NCI-H748 treated with DMSO at 0.1 percent for 48 hours (cell line): ENCODE results near the gene PLAAT5.

Experiments used
- DNase-seq: peaks from one replicate; lab custom pipeline; 2025; lab: John Stamatoyannopoulos, UW

Gene PLAAT5

DNA sequence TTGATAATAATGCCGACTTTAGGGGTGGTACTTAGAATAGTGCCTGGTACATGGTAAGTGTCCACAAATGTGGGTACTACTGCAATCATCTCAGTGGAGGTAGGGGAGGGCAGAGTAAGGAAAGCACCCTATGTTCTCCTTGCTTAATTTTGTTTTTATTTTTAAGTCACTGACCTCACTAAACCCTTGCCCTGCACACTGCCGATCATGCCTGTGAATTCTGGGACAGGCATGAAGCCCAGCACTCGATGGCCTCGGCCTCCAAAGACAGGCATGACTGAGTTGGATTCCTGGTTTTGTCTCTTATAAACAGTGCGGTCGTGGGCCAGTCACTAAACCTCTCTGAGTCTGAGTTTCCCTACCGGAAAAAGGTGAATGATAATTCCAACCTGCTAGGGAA is 21.8 kb upstream of the PLAAT5 start:
- DNase-seq = no peak

DNA sequence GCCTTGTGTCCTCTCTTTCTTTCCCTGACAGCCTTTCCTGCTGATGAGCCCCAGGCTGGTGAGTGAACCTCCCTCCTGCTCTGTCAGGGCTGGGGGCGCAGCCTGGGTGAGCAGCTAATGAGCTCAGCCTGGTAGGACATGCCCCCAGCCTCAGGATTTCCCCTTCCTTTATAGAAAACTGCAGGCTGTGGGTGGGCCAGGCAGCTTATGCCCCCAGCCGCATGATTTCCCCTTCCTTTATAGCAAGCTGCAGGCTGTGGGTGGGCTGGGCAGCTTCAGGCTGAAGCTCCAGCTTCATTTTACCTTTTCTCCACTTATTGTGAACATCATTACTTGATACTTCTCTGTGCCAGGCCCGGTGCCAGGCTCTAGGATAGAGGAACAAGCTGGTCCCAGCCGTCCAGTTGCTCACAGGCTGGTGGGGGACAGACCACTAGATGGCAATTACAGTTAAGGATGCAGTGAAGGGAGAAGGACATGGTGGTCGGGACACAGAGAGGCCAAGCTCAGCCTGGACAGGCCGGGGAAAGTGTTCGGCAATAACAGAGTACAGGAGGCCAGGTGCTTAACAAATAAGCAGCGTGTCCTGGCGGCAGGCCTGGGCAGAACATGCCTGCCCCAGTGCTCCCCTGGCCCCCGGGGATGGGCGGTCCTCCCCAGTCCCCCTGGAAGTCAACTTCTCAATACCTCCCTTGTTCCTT is 20.2 kb upstream of the PLAAT5 start:
- no peak for DNase-seq

DNA sequence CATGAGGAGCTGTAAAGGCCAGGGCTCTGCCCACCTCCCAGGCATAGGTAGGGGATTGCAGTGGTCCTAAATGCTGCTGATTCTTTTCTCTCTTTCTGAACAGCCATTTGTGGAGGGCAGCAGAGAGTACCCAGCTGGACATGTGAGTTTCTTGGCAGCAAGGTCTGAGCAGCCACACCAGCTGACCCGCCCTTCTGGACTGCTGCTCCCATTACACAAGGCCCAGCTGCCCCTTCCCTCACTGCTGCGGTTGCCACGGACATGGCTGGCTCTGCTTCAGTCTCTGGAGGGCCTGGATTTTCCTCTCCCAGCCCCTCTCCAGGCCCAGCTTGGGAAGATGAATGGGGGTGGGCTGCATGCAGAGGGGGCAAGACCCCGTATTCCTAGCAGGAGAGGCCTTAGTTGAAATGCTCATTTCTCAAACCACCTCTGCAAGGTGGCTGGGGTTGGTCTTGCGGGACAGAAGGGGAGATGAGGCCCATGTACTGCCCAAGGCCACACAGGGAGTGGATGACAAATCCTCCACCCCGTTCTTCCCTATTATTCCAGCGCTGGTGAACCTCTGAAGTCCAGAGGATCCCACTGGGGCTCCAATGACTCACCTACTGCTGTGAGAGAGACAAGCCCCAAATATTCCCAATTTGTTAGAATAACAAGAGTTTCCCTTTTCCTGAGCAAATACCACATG is 19.5 kb upstream of the PLAAT5 start:
- no peak for DNase-seq

DNA sequence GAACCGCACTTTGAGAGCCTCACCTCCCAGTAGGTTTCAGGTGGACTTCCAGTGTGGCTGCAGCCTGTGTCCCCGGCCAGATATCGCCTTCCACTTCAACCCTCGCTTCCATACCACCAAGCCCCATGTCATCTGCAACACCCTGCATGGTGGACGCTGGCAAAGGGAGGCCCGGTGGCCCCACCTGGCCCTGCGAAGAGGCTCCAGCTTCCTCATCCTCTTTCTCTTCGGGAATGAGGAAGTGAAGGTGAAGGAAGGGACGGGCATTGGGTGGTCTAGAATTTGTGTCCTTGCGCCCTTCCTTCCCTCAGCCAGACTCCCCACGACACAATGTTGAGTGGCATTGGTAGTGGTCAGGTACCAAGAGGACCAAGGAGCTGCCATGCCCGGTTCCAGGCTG is 17.8 kb upstream of the PLAAT5 start:
- no peak for DNase-seq

DNA sequence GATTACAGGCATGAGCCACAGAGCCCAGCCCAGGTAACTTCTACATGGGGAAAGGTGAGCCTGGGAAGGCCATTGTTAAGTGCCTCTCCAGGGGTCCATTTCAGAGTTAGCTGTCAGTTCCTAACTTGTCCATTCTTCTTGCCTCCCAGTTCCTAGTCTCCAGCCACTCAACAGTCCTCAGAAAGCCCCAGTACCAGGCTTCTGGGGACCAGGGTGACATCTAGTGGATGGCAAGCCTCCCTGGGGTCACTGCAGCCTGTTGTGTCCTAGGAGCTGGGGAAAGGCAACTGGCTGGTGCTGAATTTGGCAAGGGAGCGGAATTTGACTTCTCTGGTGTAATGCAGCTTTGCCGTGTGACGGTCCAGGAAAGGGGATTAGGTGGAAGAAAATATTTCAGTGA is 17.0 kb upstream of the PLAAT5 start:
- no peak for DNase-seq

DNA sequence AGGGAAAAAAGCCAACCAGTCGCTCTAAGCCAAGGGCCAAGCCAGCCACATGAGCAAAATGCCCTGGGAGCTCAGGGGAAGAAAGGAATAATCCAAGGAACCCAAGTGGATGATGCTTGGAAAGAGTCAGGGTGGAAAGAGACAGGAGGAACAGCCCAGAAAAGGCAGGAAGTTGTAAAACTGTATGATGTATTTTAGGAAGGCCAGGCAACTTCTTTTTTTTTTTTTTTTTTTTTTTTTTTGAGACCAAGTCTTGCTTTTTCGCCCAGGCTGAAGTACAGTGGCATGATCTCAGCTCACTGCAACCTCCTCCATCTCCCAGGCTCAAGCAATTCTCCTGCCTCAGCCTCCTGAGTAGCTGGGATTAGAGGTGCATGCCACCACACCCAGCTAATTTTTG is 16.5 kb upstream of the PLAAT5 start:
- no peak for DNase-seq

DNA sequence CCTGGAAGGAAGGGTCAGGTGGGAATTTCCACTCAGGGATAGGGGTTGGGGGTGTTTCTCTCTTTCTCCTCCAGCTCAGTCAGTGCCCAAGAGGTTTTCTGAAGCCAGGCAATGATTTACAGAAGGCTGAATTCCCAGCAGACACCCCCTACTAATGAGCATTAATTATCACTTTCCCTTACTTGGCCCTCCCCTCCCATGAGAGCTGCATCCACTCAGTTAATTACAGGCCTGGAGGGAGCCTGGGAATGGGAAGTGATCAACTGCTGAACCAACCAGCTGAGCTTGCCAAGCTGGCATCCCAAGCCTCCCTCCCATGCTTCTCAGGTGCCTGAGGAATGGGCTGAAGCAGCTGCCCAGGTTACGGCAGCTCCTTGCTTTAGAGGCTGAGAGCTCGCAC is 15.9 kb upstream of the PLAAT5 start:
- no peak for DNase-seq

DNA sequence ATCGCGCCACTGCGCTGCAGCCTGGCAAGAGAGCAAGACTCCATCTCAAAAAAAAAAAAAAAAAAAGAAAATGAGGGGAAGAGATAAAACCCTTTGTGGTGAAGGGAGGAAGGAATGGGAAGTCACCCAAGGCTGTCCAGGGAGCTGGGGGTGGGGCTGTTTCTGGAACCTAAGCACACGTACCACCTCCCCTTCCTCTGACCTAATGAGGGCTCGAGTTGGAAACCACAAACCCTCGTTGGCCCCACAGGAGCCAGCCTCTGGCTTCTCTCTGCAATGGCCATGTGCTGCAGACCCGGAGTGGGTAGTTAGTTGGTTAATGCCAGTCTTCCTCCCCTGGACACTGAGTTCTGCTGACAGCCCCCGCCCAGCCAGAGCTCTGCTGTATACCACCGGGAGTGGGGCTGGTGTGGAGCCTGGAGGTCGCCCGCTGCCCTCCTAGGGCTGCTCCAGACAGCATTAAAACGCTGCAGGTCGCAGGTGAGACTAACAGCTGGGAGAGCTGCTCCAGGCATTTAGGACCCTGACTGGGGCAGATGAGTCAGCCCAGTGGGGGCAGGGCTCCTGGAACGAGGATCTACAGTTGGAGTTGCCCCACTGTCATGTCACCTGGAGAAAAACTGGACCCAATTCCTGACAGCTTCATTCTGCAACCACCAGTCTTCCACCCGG is 15.0 kb upstream of the PLAAT5 start, which contains the start of gene LGALS12:
LGALS12 (plus strand) TSS at position 228 of the 672 bp plus-strand sequence; CDS start at position 603, 375 bp downstream.
- no peak for DNase-seq

DNA sequence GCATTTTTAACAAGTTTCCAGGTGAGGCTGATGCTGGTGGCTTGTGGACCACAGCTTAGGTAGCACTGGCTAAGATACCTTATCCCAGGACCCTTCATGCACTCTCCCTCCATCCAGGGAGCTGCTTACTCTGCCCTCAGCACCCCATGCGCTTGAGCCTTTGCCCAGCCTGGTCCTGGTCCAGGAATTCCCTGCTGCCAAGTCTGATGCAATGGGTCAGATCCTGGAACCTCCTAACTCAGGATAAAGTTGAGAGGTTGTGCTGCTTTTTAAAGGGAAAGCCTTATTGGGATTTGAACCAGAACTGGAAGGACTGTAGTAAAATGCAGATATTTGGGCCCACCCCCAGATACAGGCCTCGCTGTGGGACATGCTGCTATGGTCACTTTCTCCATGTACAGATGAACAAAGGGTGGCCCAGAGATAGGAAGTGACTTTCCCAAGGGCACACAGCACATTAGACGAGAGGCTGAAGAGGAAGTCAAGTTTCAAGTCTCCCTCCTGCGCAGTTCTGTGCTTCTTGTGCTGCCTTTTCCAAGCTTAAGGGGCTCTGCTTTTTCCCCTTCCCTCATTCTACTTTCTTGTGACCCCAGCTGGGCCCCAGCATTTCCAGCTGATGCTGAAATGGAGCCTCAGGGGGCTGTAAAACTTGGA is 14.1 kb upstream of the PLAAT5 start:
- no peak for DNase-seq

DNA sequence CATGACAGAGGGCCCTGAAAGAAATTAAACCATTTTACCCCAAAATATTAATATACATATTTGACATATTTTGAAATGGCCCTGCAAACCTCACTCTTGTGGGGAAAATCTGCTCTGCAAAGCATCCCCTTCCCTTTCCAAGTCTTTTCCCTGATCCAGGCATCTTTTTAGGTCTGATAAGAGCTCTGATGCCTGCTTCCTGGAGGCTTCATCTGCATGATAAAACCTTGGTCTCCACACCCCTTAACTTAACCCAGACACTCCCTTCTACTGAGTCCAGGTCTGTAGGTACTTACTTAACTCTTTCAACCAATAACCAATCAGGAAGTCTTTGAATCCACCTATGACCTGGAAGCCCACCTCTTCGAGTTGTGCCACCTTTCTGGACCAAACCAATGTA is 13.1 kb upstream of the PLAAT5 start:
- DNase-seq = no peak

DNA sequence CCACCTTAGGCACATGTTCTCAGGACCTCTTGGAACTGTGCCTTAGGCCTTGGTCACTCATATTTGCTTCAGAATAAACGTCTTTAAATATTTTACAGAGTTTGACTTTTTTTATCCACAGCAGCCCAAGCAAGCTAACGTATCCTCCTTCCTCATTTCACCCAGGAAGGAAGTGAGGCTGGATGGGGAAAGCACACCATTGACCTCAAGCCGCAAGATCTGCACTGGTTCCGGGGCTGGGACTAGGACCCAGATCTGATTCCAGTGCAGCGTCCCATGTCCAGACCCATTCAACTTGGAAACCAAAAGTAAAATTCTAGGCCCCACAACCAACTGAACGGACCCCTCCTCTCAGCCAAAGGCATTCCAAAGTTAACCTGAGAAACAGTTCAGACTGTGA is 12.5 kb upstream of the PLAAT5 start:
- no peak for DNase-seq

DNA sequence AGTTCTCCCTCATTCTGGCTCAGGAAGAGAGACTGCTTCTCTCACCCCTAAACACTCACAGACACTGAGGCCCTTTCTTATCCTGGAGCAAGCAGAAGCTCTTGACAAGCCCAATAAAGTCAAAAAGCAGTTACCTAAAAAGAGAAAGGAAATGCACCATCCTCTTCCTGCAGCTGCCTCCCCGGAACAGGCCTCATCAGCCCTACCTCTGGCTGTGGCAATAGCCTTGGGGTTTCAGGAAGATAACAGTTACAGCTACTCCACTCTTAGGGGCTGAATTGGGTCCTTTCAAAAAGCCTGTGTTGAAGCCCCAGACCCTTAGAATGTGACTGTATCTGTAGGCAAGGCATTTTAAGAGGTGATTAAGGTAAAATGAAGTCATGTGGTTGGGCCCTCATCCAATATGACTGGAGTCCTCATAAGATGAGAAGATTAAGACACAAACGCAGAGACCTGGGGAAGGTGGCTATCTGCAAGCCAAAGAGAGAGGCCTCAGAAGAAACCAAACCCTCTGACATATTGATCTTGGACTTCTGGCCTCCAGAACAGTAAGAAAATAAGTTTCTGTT is 11.4 kb upstream of the PLAAT5 start:
- no peak for DNase-seq

DNA sequence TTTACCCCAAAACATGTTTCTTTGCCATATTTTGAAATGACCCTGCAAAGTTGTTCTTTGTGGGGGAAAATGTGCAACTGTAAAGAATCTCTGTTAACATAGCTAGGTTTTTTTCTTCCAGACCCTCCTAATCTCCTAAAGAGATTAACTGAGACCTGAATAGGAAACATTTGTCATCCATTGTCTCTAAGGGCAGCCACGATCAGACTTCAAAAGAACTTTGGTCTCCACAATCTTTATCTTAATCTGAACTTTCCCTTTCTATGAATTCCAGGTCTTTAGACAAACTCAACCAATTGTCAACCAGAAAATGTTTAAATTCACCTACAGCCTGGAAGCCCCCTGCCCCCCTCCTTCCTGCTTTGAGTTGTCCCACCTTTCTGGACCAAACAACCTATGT is 10.3 kb upstream of the PLAAT5 start:
- DNase-seq = no peak

DNA sequence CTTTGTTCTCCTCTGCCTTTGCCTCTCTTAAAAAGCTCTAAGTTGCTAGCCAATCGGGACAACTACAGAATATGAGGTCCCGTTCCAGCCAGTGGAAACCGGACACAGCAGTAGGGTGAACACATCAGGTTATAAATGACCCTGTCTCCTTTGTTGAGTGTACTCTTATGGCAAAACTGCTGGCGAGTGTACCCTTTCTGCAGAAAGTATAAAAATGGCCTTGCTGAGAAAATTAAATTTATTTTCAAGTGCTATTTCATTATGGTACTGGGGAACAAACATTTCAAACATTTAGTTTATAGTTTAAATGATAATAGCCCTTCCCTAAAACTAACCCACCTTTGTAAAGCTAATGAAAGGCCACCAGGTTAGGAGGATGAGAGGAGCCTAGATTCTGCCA is 8.9 kb upstream of the PLAAT5 start:
- DNase-seq = no peak

DNA sequence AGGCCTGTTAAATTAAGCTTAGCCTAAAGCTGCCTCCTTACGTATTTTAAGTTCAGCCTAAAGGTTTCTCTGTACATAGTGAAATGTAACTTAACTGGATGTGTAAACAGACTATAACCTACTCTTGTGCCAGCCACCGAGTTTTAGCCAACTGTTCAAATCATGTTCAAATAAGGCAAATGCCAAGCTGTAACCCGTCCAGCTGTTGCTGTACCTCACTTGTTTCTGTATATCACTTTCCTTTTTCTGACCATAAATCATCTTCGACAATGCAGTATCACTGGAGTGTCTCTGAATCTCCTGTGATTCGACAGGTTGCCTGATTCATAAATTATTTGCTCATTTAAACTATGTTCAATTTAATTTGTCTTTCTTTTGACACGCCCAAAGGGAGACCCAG is 4.0 kb upstream of the PLAAT5 start:
- DNase-seq = no peak

DNA sequence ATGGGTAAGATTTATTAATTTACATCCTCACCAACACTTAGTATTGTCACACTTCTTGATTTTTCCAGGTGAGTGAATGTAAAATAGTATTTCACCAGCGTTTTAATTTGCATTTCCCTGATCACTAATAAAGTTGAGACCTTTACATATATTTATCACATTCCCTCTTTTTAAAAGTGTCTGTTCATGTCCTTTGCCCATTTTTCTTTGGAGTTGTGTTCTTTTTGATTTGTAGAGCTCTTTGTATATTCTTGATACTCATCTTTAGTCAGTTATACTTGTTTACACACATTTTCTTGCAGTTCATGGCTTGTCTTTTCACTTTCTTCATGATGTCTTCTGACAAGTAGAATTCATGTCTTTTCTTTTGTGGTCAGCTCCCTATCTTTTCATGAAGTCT is 2.2 kb upstream of the PLAAT5 start:
- DNase-seq = no peak

DNA sequence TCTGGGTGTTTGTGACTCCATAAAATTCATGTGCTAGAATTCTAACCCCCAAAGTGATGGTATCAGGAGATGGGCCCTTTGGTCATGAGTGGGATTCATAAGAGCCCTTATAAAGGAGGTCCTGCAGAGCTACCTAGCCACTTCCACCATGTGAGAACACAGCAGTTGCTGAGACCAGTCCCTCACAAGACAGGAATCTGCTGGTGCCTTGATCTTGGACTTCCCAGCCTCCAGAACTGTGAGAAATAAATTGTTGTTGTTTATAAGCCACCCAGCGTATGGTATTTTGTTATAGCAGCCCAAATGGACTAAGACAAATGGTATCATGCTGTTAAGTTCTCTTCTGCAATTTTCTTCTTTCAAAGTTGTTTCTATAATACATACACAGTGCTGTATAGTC is 1.5 kb upstream of the PLAAT5 start:
- no peak for DNase-seq

DNA sequence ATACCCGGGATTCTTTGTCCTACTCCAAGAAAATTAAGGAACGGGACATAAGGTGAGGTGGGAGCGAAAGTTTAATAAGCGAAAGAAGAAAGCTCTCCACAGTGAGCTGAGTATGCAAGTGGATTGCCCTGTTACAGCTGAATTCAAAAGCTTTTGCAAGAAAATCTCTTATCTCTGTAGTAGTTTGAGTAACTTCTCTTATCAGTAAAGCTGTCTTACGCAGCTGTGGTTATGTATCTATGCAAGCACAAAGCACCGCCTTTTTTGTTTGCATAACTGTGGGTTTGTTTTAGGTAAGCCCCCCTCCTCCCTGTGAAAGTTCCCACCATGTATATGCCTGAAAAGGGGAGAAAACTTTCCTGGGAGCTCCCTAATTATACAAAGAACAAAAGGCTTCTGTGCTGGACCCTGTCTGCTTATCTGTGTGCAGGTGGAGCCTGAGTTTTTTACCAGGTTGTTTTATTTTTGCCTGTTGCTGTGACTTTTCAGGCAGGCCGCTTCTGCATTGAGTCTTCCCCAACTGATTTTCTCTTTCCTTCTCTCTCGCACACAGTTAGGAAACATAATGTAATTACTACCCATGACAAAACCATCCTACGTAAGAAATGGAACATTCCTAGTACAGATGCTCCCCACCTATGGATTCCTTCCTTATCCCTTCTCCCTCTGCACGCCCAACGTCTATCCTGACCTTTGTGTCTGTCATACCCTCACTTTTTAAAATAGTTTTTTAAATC is 837 bp upstream of the PLAAT5 start:
- no peak for DNase-seq

DNA sequence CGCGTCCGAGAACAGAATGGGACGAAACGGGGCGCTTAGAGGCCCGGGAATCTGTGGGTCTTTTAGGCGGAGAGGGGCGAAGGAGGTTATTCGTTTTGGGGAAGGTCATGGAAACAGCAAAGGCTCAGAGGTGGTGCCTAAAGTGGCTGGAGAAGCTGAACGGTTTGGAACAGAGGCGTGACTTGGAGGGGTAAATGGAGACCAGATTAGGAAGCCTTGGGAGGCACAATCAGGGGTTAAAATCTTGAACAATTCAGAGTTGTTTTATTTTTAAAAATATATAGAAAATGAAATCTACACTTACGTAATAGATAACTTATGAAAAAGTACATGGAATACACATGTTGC is 247 bp upstream of the PLAAT5 start:
- DNase-seq = no peak

DNA sequence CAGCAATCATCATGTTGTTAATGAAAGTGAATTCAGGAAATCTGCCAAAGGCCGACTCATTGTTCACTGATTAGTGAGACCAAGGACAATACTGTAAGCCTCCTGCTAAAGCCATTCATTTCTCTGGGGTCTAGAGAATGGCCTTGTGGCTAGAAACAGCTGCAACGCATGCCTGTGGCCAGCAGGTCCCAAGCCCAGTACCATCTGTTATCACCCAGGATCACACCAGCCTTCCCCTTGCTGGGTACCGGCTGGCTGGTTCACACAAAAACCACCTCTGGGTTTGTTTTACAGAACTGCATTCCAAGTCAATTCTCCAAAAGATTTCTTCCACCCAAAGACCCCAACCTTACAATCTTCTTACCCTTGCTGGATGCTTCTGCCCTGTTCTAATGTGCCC is 1.1 kb downstream of the PLAAT5 start:
- DNase-seq = no peak

DNA sequence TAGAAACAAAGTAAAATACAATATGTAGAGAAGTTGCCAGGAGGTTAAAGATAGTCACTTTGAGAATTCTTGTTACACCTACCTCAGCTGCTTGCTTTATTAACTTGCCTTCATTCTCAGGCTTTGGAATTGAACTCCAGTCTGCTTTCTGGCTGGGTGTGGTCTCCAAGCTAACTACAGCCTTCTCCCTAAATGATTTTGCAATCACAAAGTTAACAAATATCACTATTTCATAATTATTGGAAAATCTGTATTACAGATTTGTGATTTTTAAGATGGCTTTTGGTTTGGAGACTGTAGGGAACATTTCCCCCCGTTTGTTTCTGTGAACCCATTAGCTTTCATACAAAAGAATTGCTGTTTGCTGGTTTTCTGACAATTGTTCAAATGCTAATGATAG is 2.2 kb downstream of the PLAAT5 start:
- DNase-seq = no peak

DNA sequence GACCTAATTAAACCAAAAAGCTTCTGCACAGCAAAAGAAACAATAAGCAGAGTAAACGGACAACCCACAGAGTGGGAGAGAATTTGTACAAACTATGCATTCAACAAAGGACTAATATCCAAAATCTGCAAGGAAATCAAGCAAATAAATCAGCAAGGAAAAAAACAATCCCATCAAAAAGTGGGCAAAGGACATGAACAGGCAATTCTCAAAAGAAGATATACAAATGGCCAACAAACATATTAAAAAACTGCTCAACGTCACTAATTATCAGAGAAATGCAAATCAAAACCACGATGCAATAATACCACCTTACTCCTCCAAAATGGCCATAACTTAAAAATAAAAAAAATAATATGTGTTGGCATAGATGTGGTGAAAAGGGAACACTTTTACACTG is 5.2 kb downstream of the PLAAT5 start:
- no peak for DNase-seq
